NCI-H2029 (cell line): ENCODE measurements around the gene RAB11FIP5.
A peak's percentile ranks its signal among the peaks of the same experiment; 100 is the strongest.

Experiments used
- DNase-seq: peaks from one replicate; lab custom pipeline; 2025; lab: John Stamatoyannopoulos, UW

Gene RAB11FIP5

DNA sequence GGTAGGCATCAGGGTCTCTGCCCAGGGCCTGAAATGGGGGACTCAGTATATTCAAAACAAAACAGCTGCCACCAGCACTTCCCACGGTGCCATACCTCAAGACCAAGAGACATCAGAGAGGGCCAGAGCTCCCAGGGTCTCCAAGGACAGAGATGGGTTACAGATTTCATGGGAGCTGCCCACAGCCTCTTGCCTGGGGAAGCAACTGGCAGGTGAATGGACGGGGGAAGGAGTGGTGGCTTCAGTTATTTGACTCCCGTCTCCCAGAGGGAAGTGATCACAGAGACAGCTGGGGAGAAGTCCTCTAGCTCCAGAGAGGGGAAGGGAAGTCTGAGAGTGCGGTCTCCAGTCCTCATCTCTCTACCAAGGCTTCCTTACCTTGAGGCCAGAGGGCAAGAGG is 25.4 kb downstream of the RAB11FIP5 start:
- DNase-seq = no peak

- DNase-seq = peak; percentile 34
Observed at GRCh38 chr2:73085691-73086090, 27.1 kb downstream of the RAB11FIP5 start.

- no peak for DNase-seq
Observed at GRCh38 chr2:73084971-73085370, 27.8 kb downstream of the RAB11FIP5 start.

DNA sequence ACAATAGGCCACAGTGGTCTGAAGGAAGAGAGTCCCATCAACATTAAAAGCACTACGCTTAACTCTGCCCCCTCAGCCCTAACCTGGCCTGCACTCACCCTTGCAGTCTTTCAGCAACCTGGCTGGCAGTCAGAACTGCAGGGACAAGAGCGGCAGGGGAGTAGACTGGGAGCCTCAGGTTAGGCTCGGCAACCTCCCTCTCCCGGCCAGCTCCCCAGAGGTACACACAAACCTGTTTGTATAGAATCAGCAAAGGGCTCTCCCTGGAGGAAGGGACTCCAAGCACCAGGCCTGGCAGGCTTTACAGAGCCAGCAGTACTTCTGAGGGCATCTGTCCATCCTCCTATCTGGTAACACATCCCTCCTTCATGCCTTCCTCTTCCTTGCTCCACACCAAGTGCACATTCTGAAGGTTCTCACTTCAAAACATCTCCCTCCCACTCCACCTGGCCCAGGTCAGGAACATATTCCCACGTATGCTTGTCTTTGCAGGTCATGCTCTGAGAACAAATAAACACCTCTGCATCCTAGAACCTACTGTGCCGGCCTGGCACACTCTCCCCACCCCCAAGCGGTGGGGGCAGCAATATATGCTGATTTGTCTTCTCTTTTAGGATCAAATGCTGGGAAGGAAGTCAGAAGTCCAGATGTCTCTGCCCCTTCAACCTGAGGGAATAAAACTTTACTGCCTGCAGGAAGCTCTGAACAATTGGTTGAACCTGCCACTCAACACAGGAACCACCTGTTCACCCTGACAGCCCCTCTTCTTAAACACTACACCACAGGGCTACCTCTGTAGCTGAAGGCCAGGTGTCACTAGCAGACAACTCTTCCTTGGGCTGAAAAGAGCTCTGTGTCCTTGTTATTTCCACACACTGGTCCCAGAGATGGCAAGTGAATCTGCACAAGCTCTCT is 28.6 kb downstream of the RAB11FIP5 start:
- DNase-seq = no peak

- DNase-seq = no peak
Observed at GRCh38 chr2:73082523-73083410, 30.0 kb downstream of the RAB11FIP5 start.

- DNase-seq = no peak
Observed at GRCh38 chr2:73081181-73081671, 31.5 kb downstream of the RAB11FIP5 start.

DNA sequence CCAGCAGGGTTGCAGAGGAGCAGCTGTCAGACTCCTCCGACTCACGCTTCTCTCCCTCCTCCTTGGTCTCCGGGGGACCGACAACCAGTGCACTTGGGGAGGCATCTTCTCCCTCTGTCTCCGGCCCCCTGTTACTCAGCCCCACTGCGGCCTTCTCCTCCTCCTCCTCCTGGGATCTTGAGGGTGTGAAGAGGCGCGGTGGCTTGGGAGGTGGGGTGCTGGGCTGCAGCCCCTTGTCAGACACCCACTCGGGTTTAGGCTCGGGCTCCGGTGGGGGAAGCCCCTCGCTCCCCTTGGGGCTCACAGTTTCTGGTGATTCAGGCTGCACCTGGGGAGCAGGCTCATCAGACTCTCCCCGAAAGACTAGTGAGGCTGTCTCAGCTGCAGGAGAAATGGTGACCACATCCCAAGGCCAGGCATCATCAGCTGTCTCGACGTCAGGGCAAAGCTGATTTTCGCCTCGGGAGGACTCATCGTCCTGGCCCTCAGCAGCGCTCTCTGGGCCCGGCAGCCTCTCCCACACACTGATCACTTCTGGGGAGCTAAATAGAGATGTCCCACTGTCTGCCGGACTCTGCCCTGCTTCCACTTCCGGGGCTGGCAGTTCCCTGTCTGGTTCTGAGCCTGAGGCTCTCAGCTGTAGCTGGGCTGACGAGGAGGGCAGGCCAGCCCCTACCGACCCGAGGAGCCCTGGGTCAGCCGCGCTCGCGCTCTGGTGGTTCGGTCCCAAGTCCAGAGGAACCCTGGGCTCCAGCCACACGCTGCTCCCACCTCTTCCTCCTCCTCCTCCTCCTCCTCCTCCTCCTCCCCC is 32.2 kb downstream of the RAB11FIP5 start:
- DNase-seq = no peak

DNA sequence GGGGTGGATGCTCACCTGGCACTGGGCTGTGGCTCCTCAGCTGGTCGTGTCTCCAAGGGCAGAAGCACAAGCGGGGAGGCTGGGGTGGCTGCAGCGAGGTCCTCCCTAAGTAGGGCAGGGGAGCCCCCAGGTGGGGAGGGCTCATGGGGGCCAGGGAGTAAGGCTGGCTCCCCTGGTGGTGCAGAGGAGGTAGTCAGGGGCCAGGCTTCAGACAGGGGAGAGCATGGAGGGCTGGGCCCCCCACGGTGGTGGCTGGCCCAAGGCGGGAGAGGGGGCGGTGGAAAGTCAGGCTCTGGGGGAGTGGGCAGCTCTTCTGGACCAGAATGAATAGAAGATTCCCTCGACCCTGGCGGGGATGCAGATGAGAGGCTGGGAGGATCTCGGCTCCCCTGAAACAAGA is 33.1 kb downstream of the RAB11FIP5 start:
- DNase-seq = no peak

GRCh38 chr2:73078457-73079411 is 34.0 kb downstream of the RAB11FIP5 start:
- no peak for DNase-seq

DNA sequence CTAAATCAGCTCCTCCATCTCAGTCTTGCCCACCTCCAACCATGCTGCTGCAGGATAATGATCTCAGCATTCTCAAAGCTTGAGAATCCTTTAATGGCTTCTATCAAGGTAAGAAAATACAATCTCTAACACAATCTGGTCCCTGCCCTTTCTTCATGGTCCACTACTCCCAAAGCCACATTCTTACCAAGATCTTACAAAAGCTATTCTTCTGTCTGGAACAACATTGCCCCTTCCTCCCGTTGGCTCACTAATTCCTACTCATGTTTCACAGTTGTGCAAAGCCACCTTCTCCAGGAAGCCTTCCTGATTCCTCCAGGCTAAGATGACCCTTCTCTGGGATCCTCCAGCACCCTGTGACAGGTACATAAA is 35.3 kb downstream of the RAB11FIP5 start:
- DNase-seq = no peak

DNA sequence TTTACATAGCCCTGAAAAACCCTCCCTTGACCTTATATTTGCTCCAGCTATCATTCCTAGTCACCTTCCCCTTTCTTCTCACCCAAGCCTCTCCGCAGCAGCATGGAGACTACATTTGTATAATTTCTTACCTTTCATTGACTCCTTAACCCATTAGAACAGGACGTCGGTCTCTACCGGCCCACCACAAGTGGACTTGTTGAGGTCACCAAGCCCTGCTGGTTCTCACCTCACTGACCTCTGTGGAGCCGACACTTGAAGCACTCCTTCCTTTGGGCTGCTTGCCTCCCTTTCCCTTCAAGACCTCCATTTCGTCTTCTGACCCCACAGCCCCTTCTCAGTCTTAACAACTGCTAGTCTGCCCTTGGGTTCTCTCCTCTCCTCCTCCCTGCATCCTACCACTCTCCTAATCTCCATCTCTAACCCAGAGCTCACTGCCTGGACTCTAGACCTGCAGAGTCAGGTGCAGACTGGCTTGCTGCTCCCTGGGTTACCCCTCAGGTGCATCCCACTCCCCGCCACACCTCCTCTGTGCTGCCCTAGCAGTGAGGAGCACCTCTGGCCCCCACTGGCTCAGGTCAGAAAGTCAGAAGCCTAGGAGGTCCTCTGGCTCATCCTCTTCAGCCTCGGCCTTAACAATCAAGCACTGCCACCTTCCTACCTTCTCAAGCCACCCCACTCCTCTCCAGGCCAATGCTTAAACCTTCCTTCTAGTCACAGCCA is 35.9 kb downstream of the RAB11FIP5 start:
- DNase-seq = no peak

DNA sequence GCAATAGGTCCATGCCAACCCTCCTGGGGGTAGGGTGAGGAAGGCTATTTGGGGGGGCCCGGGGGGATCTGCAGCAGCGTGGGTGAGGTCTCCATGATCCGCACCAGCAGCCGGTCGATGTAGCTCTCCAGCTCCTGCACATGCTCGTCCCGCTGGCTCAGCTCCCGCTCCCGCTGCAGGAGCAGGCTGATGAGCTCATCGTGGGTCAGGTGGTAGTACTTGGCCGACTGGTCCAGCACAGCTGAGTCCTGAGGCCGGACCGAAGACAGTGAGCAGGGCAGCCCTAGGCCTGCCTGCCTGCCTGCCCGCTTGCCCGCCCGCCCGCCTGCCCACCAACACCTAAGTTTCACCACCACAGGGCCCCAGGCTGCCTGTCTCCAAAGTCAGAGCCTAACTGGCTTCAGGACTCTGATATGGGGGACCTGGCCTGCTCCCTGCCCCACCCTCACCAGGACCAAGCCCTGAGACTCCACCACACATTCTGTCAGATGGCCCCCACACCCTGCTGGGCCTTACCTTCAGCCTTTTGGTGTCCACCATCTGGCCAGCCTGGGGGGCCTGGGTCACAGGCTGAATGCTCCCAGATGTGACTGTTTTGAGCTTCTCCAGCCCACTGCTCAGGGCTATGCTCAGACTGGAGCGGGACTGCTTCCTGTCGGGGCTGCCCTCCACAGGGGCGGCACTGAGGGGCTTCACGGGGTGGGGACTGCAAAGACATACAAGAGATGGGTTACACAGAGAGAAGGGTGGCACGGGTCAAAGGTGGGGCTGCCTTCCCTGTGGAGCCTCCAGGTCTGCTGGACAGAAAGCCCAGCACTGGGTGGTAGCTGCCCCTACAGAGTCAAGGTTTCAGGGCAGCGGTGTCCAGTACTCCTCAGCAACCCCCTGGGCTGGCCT is 37.0 kb downstream of the RAB11FIP5 start:
- DNase-seq = no peak

DNA sequence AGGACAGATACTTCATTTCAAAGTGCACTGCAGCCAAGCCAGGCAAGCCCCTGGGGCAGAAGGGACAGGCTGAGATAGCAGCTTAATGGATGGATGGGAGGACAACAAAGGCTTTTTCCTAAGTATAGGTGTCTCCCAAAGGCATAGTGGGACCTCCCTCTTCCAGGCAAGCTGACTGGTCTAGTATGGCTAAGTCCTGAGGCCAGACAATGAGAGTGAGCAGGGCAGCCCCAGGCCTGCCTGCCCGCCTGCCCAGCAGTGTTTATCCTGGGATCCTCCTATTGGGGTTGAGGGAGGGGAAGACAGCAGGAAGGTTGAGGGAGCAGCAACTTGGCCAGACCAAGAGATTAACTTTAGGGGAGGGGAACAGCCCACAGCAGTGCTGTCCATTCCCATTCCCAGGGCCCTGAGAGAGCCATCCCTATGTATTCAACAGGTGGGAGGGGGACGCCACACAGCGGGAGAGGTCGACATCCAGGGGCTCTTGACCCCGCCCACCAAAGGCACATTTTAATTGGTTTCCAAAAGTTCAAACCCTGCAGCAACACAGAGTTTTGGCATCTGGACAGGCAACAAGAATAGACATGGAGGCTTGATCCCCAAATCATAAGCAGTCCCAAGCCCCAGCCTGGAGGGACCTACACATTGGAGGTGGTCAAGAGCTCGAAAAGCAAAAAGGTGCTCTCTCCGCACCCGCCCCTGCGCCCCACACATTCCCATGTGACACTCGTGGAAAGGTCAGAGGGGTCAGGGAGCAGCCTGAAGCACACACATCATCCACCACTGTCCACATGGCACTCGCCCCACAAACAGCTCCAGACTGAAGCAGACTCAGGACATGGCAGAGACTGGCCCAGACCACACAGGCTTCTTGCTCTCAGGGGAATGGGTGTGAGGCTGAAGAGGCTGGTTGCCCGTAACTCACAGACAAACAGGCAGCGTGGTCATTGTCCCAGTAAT is 38.4 kb downstream of the RAB11FIP5 start:
- no peak for DNase-seq

DNA sequence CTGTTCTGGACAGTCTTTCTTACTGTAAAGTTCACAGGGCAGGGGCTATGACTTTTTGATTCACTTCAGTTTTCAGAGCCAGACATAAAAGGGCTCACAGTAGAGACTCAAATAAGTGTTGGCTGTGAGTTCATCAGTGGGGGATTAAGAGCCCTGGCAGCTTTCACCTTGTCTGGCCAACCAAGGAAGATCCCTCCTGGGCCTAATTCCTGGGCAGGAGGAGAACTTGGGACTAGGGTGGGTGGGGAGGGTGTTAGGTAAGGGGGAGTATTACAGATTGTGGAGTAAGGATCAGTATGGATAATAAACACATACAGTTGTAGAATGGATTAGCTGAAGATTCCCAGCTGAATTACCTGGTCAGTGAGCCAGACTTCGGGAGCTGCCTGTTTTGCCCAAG is 40.3 kb downstream of the RAB11FIP5 start:
- DNase-seq = no peak

- DNase-seq = no peak
Observed at GRCh38 chr2:73072129-73072395, 40.7 kb downstream of the RAB11FIP5 start.

DNA sequence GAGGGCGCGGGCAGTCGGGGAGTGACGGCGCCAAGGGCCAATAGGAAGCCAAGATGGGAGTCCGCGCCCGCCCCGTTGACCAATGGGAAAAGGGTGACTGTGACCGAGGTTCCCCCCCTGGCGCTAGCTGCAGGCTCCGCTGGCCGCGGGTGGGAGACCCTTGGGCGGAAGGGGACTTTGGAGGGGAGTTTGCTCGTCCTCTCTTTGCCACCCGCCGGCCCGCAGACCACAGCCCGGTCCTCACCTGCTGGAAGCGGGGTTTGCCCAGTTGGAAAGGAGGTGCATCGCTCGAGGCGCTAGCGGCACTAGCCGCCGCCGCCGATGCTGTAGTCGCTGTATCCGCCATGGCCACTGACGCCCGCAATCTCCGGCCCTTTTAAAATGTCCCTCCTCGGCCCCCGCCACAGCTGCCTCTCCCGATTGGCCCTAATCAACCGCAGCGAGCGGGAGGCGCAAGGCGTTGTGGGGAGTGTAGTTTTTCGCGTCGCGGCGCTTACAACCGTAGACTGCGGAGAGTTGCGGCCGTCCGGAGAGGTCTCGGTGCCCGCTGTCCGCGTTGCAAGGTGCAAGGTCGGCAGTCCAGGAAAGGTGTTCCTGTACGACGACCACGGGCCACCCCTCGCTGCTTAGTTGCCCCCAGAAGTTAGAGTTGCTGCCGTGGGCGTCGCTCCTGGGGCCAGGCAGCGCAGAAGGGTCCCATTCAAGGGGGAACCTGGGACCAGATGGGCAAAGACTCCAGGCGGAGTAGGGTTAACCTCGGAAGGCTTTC is 41.2 kb downstream of the RAB11FIP5 start, which contains the start of gene SFXN5:
Gene SFXN5, minus strand, starts transcription at position 353 of the 769 bp plus-strand sequence. Its CDS starts 7 bp downstream, at position 346.
- peak; percentile 83 for DNase-seq
